Liver (tissue), 9 donors: ENCODE data around the gene PSTPIP1. TPM values are rescaled to one million over a fixed set of nuclear protein-coding genes. Genes with fewer than 3 reads are reported as not detected.

Experiments
- DNase-seq: peaks from one replicate; pipeline ENCODE4 v3.0.0-alpha.2; 2017; ENCODE audit warnings: low spot score
- H3K27ac ChIP-seq, 2 donors: one replicate each; pipeline ENCODE4 v1.7.0; 2013; ENCODE audit warnings: inconsistent platforms in 2 of 2, low read length in 2 of 2, control low read depth in 1 of 2, low read depth in 1 of 2, mild to moderate bottlenecking in 1 of 2
- H3K27me3 ChIP-seq, 4 donors: one replicate each; pipeline versions ENCODE4 v1.6.1 to v1.7.0; 2013; ENCODE audit warnings: low read length in 3 of 4, inconsistent platforms in 1 of 4, mild to moderate bottlenecking in 1 of 4, moderate library complexity in 1 of 4; ENCODE audit not compliant: control insufficient read depth in 4 of 4, insufficient read depth in 4 of 4
- H3K36me3 ChIP-seq, 4 donors: one replicate each; pipeline versions ENCODE4 v1.6.1 to v1.7.0; 2013; ENCODE audit warnings: low read length in 3 of 4, mild to moderate bottlenecking in 3 of 4, low read depth in 1 of 4, moderate library complexity in 1 of 4; ENCODE audit not compliant: control insufficient read depth in 4 of 4, insufficient read depth in 3 of 4
- H3K4me1 ChIP-seq, 4 donors: one replicate each; pipeline versions ENCODE4 v1.6.1 to v1.7.0; 2013; ENCODE audit warnings: low read length in 3 of 4, mild to moderate bottlenecking in 3 of 4, moderate library complexity in 1 of 4; ENCODE audit not compliant: control insufficient read depth in 4 of 4, insufficient read depth in 4 of 4
- H3K4me3 ChIP-seq, 3 donors: one replicate each; pipeline versions ENCODE4 v1.6.1 to v1.7.0; 2013; ENCODE audit warnings: low read length in 3 of 3, control low read depth in 1 of 3, low read depth in 1 of 3, mild to moderate bottlenecking in 1 of 3
- H3K9ac ChIP-seq, 2 donors: one replicate each; pipeline ENCODE4 v1.7.0; 2013; ENCODE audit warnings: low read length in 2 of 2, mild to moderate bottlenecking in 2 of 2, moderate library complexity in 2 of 2, control low read depth in 1 of 2, low read depth in 1 of 2
- H3K9me3 ChIP-seq, 4 donors: one replicate each; pipeline versions ENCODE4 v1.6.1 to v1.7.0; 2013; ENCODE audit warnings: low read length in 3 of 4; ENCODE audit not compliant: control insufficient read depth in 4 of 4
- EGR1 ChIP-seq, 2 donors: IDR thresholded peaks; 2 replicates each; pipeline ENCODE4 v1.6.1; 2016 to 2018; ENCODE audit warnings: antibody characterized with exemption in 2 of 2, low read depth in 2 of 2
- FOXA2 ChIP-seq: IDR thresholded peaks from 2 replicates; pipeline ENCODE4 v1.6.1; 2016; ENCODE audit warnings: antibody characterized with exemption
- GABPA ChIP-seq, 2 donors: IDR thresholded peaks in 1 of 2; conservative IDR thresholded peaks in 1 of 2; 2 replicates each; pipeline ENCODE4 v1.6.1; 2016; ENCODE audit warnings: antibody characterized with exemption in 2 of 2, mild to moderate bottlenecking in 1 of 2, moderate library complexity in 1 of 2
- HNF4A ChIP-seq, 2 donors: conservative IDR thresholded peaks; 2 replicates each; pipeline ENCODE4 v1.6.1; 2016; ENCODE audit warnings: antibody characterized with exemption in 2 of 2, mild to moderate bottlenecking in 2 of 2
- HNF4G ChIP-seq: IDR thresholded peaks from 2 replicates; pipeline ENCODE4 v1.6.1; 2016; ENCODE audit warnings: antibody characterized with exemption
- NR2F2 ChIP-seq: IDR thresholded peaks from 2 replicates; pipeline ENCODE4 v1.6.1; 2016; ENCODE audit warnings: antibody characterized with exemption
- RAD21 ChIP-seq, 2 donors: IDR thresholded peaks; 2 replicates each; pipeline ENCODE4 v1.6.1; 2016; ENCODE audit warnings: antibody characterized with exemption in 2 of 2, mild to moderate bottlenecking in 2 of 2
- REST ChIP-seq: IDR thresholded peaks from 2 replicates; pipeline ENCODE4 v1.6.1; 2016; ENCODE audit warnings: antibody characterized with exemption, mild to moderate bottlenecking
- RXRA ChIP-seq, 2 donors: IDR thresholded peaks; 2 replicates each; pipeline ENCODE4 v1.6.1; 2017 to 2018; ENCODE audit warnings: antibody characterized with exemption in 2 of 2, mild to moderate bottlenecking in 1 of 2
- SP1 ChIP-seq: IDR thresholded peaks from 2 replicates; pipeline ENCODE4 v1.6.1; 2018; ENCODE audit warnings: antibody characterized with exemption, mild to moderate bottlenecking
- TAF1 ChIP-seq: conservative IDR thresholded peaks from 2 replicates; pipeline ENCODE4 v1.6.1; 2016; ENCODE audit warnings: antibody characterized with exemption, mild to moderate bottlenecking
- YY1 ChIP-seq: IDR thresholded peaks from 2 replicates; pipeline ENCODE4 v1.6.1; 2016; ENCODE audit warnings: antibody characterized with exemption, mild to moderate bottlenecking
- WGBS: extraction: QIAGEN DNeasy Blood & Tissue Kit; methylation state at CpG from one replicate; pipeline ENCODE4 v1.1.7; 2013; 5-methylcytosine and 5-hydroxymethylcytosine counted together
- polyA plus RNA-seq, 2 donors: library from polyadenylated mRNA; stranded (reverse) in 1 of 2; unstranded in 1 of 2; fragments of 200-250 nt in 1 of 2; fragments of >200 nt in 1 of 2; fragmentation: Nextera tagmentation in 1 of 2; extraction: Ambion mirVana in 1 of 2; gene quantifications; one replicate each; pipeline versions ENCODE4 v1.2.1 to v1.2.3, GENCODE V29; 2013 to 2015
- total RNA-seq, 2 donors: library from RNA; depleted of rRNA; stranded (reverse); fragments of >200 nt; gene quantifications; one replicate each; pipeline ENCODE4 v1.2.3, GENCODE V29; 2014
- TF ChIP-seq, protein P1 (sequence below): IDR thresholded peaks from 2 replicates; pipeline ENCODE4 v1.6.1; 2016; ENCODE audit warnings: antibody characterized with exemption
- TF ChIP-seq, protein P2 (sequence below): IDR thresholded peaks from 2 replicates; pipeline ENCODE4 v1.6.1; 2016; ENCODE audit warnings: antibody characterized with exemption
- donor health status: healthy.
- donor health status: healthy.
- donor health status: healthy.
- donor health status: healthy.
- donor health status: healthy.

PSTPIP1 gene
- total and polyA plus RNA-seq, 4 donors: 1.1 to 4.6 (median 3.0) TPM

DNA sequence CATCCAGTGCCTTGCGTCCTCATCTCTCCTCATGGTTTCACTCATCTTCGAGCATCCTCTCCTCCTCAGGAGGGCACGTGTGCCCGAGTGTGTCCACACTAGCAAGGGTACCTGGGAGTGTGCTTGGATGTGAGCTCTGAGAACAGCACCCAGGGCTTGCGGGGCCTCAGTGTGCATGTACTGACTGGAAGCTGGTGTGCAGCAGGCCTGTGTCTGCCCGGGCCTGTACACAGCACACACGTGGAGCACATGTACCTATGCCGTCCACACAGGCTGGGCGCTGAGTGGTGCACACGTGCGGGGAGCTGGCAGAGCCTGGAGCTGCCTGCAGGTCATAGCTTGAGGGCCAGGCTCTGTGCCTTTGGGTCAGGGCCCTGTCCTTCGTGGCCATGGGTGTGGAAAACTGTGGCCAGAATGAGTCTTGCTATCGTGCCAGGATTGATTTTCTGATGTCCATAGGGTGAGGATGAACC is 41.1 kb downstream of the PSTPIP1 start:
- Histone ChIP-seq H3K9me3 (no peaks in the 10 kb centered on the region), H3K9ac (no peak overlapping the region), H3K4me3 (no peak overlapping the region), H3K36me3 (no peaks in the 10 kb centered on the region), H3K27ac (no peak overlapping the region), H3K4me1 (no peaks in the 10 kb centered on the region), H3K27me3 (no peaks in the 10 kb centered on the region)
- DNase-seq: no peak
- TF ChIP-seq HNF4G (no peak), GABPA (IDR thresholded peaks at IDR 0.05 in 1 of 2, conservative IDR thresholded peaks at IDR 0.05 in 1 of 2) (no peak)
- WGBS: 74% methylated on average over 13 of the region's 13 CpGs

- no peaks in the 10 kb centered on the region for H3K36me3 ChIP-seq
- no peak for TF ChIP-seq RAD21 (IDR thresholded peaks at IDR 0.05)
- TF ChIP-seq, protein P1, sequence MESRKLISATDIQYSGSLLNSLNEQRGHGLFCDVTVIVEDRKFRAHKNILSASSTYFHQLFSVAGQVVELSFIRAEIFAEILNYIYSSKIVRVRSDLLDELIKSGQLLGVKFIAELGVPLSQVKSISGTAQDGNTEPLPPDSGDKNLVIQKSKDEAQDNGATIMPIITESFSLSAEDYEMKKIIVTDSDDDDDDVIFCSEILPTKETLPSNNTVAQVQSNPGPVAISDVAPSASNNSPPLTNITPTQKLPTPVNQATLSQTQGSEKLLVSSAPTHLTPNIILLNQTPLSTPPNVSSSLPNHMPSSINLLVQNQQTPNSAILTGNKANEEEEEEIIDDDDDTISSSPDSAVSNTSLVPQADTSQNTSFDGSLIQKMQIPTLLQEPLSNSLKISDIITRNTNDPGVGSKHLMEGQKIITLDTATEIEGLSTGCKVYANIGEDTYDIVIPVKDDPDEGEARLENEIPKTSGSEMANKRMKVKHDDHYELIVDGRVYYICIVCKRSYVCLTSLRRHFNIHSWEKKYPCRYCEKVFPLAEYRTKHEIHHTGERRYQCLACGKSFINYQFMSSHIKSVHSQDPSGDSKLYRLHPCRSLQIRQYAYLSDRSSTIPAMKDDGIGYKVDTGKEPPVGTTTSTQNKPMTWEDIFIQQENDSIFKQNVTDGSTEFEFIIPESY: no peak
- TF ChIP-seq HNF4A (conservative IDR thresholded peaks at IDR 0.05): no peak
- TF ChIP-seq, protein P2, sequence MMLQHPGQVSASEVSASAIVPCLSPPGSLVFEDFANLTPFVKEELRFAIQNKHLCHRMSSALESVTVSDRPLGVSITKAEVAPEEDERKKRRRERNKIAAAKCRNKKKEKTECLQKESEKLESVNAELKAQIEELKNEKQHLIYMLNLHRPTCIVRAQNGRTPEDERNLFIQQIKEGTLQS: no peak
- TF ChIP-seq FOXA2: no peak
- TF ChIP-seq RXRA (IDR thresholded peaks at IDR 0.05): no peak
- TF ChIP-seq EGR1 (IDR thresholded peaks at IDR 0.05; ENCODE audit: low read depth in 2 of 2): no peak
- no peak for TF ChIP-seq NR2F2
- no peak for TF ChIP-seq REST
- TF ChIP-seq TAF1: no peak
- no peak for TF ChIP-seq SP1
- TF ChIP-seq YY1: no peak
- H3K9ac ChIP-seq: no peak overlapping the region
- WGBS: 94% methylated on average over 22 of the region's 22 CpGs
- H3K9me3 ChIP-seq: no peaks in the 10 kb centered on the region
- H3K4me1 ChIP-seq: no peaks in the 10 kb centered on the region
- H3K4me3 ChIP-seq: no peak overlapping the region
- no peak for DNase-seq
- H3K27ac ChIP-seq: no peak overlapping the region
- H3K27me3 ChIP-seq: no peaks in the 10 kb centered on the region
Measured at GRCh38 chr15:77036537-77037387, 41.8 kb downstream of the PSTPIP1 start.
